Suppressor macrophage (primary cell): Measurements from ENCODE around the gene ZNF385D.
A peak's percentile ranks its signal among the peaks of the same experiment; 100 is the strongest.
"Not testable (repeated sequence)": the region's sequence is repeated elsewhere in the genome, so short reads cannot be mapped to it uniquely, and the experiment has no call there.

Source experiments
- DNase-seq, 4 experiments: peaks; one replicate each; pipeline ENCODE4 v3.0.0-alpha.2; 2020 to 2022

ZNF385D gene

DNA sequence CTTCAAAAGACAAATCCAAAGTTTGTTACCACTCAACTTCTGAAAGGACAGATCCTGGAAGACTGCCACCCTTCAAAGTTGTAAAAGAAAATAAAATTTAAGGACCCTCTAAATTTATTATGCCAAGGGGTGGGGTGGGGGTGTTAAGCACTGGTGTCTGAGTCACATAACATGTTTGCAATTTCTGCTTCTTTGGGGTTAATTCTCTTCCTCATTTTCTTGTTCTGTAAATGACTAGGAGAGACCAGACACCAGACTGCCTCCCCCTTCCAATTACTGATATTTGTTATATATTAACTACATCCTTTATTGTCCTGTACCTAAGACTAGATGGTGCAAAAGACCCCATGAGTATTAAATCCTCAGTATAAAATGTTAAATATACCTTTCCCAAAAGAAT is 242.8 kb downstream of the ZNF385D start:
- peak in 3 of 4 experiments; percentile 30 to 56 (median 34) for DNase-seq

- no peak for DNase-seq
Measured at GRCh38 chr3:21505711-21506460, 245.1 kb downstream of the ZNF385D start.

GRCh38 chr3:21502656-21503055 is 248.4 kb downstream of the ZNF385D start:
- no peak for DNase-seq

- no peak for DNase-seq
Measured at GRCh38 chr3:21500834-21501233, 250.2 kb downstream of the ZNF385D start.

DNA sequence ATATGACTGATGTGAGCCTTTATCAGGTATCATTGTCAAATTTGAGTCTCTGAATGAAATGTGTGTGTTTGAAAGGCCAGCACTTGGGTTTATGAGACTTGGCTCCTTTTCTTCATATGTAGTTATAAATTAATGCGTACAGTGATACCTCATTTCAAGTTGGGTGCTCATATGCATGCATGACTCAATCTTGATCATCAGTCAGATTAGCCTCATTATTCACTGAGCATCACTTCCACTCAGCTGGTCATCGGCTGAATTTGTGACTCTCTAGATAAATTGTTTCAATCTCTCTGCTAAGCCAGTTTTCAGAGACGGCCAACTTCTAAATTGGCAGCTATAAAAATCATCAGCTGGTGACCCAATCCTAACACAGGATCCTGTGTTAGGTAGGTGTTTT is 260.3 kb downstream of the ZNF385D start:
- DNase-seq: not testable (repeated sequence)

GRCh38 chr3:21487520-21487919 is 263.5 kb downstream of the ZNF385D start:
- no peak for DNase-seq

DNA sequence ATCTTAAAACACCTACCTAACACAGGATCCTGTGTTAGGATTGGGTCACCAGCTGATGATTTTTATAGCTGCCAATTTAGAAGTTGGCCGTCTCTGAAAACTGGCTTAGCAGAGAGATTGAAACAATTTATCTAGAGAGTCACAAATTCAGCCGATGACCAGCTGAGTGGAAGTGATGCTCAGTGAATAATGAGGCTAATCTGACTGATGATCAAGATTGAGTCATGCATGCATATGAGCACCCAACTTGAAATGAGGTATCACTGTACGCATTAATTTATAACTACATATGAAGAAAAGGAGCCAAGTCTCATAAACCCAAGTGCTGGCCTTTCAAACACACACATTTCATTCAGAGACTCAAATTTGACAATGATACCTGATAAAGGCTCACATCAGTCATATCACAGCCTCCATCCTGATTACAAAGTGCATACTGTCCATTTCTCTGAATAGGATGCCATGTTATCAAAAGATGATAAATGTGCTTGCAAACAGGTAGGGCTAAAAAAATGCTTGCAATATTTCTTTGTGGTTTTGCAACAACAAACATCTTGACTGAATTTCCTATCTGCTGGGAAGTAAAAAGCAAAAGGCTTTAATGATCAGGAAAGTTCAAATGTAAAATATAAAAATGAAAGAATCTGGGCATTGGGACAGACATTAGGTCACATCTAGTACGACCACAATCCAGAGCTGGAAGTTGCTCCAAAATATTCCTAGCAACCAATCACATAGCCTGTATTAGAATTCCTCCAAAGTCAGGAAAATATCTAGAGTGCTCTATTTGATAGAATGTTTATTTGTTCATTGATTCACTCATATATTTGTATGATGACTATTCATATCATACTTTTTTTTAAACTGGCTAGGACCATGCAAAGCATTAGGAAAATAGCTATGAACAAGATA is 264.7 kb downstream of the ZNF385D start:
- not testable (repeated sequence) for DNase-seq

- peak; percentile 21 to 66 (median 56) for DNase-seq
Measured at GRCh38 chr3:21484828-21485144, 266.2 kb downstream of the ZNF385D start.

GRCh38 chr3:21484057-21484827 is 266.8 kb downstream of the ZNF385D start:
- DNase-seq: peak; percentile 8 to 53 (median 24)

DNA sequence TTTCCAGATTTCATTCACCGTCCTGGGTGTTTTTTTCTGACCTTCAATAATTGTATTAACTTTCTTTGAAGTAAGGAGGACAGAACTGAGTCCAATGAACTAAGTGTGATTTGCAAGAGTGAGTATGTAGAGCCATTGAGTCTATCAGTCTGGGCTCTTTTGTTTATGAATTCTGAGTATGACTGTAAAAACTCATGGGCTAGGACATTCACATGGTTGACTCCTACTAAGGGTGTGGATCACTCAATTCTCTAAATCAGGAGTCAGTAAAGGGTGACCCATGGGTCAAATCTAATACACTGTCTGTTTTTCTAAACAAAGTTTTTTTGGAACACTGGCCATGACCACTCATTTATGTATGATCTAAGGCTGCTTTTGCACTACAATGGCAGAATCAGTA is 269.0 kb downstream of the ZNF385D start:
- no peak for DNase-seq

DNA sequence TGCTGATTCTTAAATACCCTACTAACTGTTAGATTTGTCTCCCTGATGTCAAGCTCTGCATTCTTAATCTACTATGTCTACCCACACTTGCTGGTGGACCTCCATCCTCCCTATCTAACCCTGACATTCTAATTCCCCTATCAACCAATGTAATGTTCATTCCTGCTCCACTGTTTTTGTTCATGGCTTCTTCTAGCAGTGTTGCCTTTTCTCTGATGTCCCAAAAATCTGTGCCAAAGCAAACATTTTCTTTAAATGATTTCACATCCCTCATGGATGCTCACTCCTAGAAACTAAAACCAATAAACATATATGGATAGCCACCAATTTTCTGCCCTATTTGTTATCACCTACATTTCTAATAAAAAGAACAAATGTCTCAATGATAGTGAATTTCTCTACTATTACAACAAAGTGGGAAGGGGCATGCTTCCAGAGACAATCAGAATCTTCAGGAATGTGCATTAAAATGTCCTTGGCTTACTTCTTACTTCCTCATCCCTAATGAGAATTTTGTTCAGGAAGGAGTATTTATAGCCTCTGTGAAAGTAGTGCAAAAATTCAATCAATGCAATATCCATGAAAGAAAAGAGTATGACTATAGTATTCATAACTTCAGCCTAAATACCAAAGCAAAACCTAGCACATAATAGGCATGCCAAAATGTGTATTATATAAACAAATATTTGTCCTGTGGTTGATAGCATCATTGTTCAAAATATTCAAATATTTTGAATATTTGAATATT is 273.3 kb downstream of the ZNF385D start:
- no peak for DNase-seq

GRCh38 chr3:21466476-21466875 is 284.5 kb downstream of the ZNF385D start:
- no peak for DNase-seq

DNA sequence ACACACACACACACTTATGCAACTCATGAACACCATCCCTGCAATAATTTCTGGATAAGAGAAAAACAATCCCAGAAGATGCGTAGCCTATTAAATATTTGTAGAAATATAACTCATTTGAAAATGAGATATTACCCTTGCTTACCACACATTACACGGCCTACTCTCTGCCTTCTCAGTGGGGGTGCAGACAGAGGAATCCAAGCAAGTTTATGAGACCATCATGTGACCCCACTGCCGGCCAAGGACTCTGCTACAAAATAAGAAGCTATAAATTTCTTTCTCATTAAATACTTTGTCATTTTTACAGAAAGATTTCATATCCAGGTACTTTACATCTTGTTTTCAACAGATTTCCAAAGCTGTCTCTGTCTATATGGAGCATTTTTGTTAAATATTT is 286.3 kb downstream of the ZNF385D start:
- DNase-seq: no peak

- DNase-seq: no peak
Measured at GRCh38 chr3:21463319-21463718, 287.7 kb downstream of the ZNF385D start.

- no peak for DNase-seq
Measured at GRCh38 chr3:21462141-21462540, 288.9 kb downstream of the ZNF385D start.

GRCh38 chr3:21457084-21457483 is 293.9 kb downstream of the ZNF385D start:
- no peak for DNase-seq

DNA sequence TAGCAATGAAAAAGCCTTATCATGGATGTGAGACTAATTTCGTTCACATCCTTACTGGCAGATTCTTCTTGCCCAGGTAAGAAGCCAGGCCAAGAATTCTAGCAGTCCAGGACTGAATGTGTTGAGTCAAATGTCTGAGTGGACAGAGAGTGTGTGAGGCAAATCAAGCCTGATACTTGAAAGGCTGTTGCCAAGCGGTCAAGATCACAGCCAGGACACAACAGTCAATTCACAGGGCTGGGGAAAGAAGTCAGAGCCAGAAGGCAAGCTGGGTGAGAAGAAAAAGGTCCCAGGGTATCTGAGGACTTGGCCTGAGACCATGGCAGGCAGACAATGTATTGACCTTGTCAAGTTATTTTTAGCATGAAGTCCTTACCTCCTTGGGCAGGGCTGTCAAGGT is 301.3 kb downstream of the ZNF385D start:
- DNase-seq: no peak

DNA sequence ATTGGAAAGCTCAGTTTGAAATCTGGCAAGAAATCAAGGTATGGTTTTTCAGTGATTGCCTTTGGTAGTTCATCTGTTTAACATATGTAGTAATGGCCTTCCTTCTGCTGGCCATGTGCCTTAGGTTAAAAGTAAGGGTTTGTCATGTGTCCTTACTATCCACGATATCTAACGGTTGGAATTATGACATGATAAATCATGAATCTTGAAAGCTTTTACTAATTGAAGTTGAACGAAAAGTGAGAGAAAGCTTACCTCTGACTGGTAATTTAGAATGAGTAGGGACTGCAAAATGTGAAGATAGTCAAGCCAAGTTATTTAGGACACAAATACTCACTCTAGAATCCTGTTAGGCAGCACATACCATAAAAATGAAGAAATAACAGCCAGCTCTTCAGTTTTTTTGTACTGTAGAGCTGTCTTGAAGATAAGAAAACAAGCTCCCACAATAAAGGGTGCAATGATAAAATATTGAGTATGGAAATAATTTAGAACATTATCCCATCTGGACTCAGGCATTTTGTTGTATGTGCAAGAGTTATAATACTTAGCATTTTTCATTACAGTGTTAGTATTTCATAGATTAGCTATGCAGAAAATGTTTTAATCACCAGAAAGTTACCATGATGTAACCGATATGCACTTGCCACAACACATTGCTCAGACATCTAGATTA is 303.4 kb downstream of the ZNF385D start:
- no peak for DNase-seq

DNA sequence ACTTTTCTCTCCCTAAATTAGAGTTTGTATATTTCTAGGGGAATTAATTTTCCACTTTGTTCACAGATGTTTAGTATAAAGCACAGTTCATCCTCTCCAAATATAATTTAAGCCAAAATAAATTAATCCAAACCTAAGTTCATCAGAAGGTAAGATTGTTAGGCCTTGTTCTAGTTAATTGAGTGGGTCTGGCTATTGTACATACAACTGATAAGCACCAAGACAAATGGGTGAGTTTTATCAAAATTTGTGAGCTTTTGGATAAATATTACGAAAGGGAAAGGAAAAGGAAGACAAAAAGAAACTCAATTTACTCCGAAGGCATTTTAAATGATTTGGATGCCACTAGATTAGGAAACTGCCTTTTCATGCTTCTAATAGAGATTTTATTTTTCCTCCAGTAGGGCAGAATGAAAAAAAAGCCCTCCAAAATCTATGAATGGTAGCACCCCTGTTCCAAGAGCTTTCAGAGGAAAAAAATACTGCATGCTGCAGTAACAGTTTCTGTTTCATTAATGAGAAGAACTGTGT is 304.0 kb downstream of the ZNF385D start:
- no peak for DNase-seq

- DNase-seq: no peak
Measured at GRCh38 chr3:21446027-21446426, 305.0 kb downstream of the ZNF385D start.

DNA sequence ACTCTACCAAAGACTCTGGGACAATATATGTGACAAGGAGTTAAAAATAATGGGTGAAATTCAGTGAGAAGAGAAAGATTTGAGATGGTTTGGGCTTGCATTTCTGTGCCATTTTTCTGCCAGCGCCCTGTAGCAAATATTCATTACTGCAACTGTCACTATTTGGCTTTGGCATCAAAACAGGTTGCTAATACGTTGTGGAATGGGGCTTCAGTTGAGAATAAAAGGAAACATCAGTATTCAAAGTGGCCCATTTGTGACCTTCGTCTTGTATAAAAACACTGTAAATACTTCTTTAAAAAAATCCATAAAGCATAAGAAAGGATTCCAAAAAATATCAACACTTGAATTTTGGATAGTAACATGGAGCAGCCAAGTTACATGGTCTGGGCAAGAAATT is 309.2 kb downstream of the ZNF385D start:
- no peak for DNase-seq

GRCh38 chr3:21436835-21437234 is 314.2 kb downstream of the ZNF385D start:
- no peak for DNase-seq
